Natural killer cell (primary cell): Measurements from ENCODE around the gene FAT1. TPM values are rescaled to one million over a fixed set of nuclear protein-coding genes. Genes with fewer than 3 reads are reported as not detected.

Source experiments
- ATAC-seq, 3 donors: fragments of 150-1000 bp in 2 of 3; fragments of 200-7000 bp in 1 of 3; cut with Tn5 transposase; 1 replicate in 1 of 3; 2 replicates in 2 of 3; pipeline ENCODE4 v1.10.0; 2021; ENCODE audit warnings: mild to moderate bottlenecking in 2 of 3, moderate library complexity in 2 of 3
- DNase-seq, 2 donors: peaks; one replicate each; pipeline versions ENCODE4 v3.0.0 to v3.0.0-alpha.2; 2013 to 2021; ENCODE audit warnings: mixed read lengths in 1 of 2
- H3K27ac ChIP-seq: one replicate; pipeline ENCODE4 v1.5.1; 2013; ENCODE audit warnings: mild to moderate bottlenecking, low read length
- H3K27me3 ChIP-seq: one replicate; pipeline ENCODE4 v1.6.1; 2013; ENCODE audit warnings: low read length; ENCODE audit not compliant: control insufficient read depth, insufficient read depth
- H3K36me3 ChIP-seq: one replicate; pipeline ENCODE4 v1.6.1; 2013; ENCODE audit warnings: low read length; ENCODE audit not compliant: control insufficient read depth, insufficient read depth
- H3K4me1 ChIP-seq: one replicate; pipeline ENCODE4 v1.6.1; 2013; ENCODE audit warnings: low read length; ENCODE audit not compliant: control insufficient read depth, insufficient read depth
- H3K4me3 ChIP-seq: one replicate; pipeline ENCODE4 v1.5.1; 2013; ENCODE audit warnings: low read length
- H3K9me3 ChIP-seq: one replicate; pipeline ENCODE4 v1.6.1; 2013; ENCODE audit warnings: low read length; ENCODE audit not compliant: control insufficient read depth, insufficient read depth
- H3K27ac Mint-ChIP-seq, 2 donors: one replicate each; pipeline ENCODE4 v1.8.0; 2022; ENCODE audit warnings: mild to moderate bottlenecking in 2 of 2, mixed read lengths in 2 of 2, moderate library complexity in 1 of 2
- H3K27me3 Mint-ChIP-seq, 2 donors: one replicate each; pipeline ENCODE4 v1.8.0; 2022; ENCODE audit warnings: low read depth in 2 of 2, mixed read lengths in 2 of 2
- H3K36me3 Mint-ChIP-seq: one replicate; pipeline ENCODE4 v1.8.0; 2022; ENCODE audit warnings: mixed read lengths
- H3K4me1 Mint-ChIP-seq, 2 donors: one replicate each; pipeline ENCODE4 v1.8.0; 2022; ENCODE audit warnings: mixed read lengths in 2 of 2
- H3K4me3 Mint-ChIP-seq: one replicate; pipeline ENCODE4 v1.8.0; 2022; ENCODE audit warnings: mild to moderate bottlenecking, moderate library complexity, mixed read lengths
- H3K9me3 Mint-ChIP-seq, 2 donors: one replicate each; pipeline ENCODE4 v1.8.0; 2022; ENCODE audit warnings: mixed read lengths in 2 of 2
- WGBS: methylation state at CpG from one replicate; pipeline ENCODE4 v1.1.7; 2013; ENCODE audit warnings: missing lambda C conversion rate; ENCODE audit not compliant: insufficient coverage; 5-methylcytosine and 5-hydroxymethylcytosine counted together
- intact Hi-C: fragments of 100-400 bp; cut with micrococcal nuclease; formaldehyde crosslinking; loops from one replicate; pipeline ENCODE4 v1.14.2; 2022
- total RNA-seq, 4 donors: library from RNA; stranded (reverse); fragments of 120-200 nt in 1 of 4; gene quantifications; one replicate each; pipeline versions ENCODE4 v1.2.3 to v1.2.4, GENCODE V29; 2013 to 2022
- TF ChIP-seq, protein P1 (sequence below): fragments of 200-600 bp; IDR thresholded peaks from one replicate; pipeline ENCODE4 v1.8.0; 2022; ENCODE audit warnings: antibody characterized with exemption

FAT1 gene
- total RNA-seq, 3 donors from 2014 or later (not counting 1 experiment from before 2014, with no cell fraction given), result not detected

DNA sequence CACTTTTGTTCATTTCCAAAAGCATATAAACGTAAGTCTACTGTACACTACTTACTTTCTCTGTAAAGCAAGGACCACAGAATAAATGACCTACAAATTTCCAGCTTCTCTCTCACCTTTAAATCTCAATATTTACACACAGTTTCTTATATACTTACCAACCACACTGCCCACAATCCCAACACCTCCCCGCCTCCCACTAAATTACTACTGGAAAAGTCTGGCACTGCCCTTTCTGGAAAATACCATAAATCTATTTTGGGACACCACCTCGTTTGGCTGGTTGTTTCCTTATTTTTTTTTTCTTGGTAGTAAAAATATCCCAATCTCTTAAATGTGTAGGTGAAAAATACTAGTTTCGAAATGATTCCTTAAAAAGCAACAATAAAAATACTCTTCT is 19.6 kb downstream of the FAT1 start:
- no peaks in the 10 kb centered on the region for H3K27me3 ChIP-seq
- Mint-ChIP-seq H3K27me3 (no peaks in the 10 kb centered on the region), H3K27ac (no peak overlapping the region), H3K4me3 (no peak overlapping the region), H3K4me1 (no peaks in the 10 kb centered on the region), H3K9me3 (peaks cover 0 to 7% of the 10 kb centered on the region in 2 donors), H3K36me3 (no peaks in the 10 kb centered on the region)
- peaks cover 3% of the 10 kb centered on the region for H3K9me3 ChIP-seq
- TF ChIP-seq, protein P1, sequence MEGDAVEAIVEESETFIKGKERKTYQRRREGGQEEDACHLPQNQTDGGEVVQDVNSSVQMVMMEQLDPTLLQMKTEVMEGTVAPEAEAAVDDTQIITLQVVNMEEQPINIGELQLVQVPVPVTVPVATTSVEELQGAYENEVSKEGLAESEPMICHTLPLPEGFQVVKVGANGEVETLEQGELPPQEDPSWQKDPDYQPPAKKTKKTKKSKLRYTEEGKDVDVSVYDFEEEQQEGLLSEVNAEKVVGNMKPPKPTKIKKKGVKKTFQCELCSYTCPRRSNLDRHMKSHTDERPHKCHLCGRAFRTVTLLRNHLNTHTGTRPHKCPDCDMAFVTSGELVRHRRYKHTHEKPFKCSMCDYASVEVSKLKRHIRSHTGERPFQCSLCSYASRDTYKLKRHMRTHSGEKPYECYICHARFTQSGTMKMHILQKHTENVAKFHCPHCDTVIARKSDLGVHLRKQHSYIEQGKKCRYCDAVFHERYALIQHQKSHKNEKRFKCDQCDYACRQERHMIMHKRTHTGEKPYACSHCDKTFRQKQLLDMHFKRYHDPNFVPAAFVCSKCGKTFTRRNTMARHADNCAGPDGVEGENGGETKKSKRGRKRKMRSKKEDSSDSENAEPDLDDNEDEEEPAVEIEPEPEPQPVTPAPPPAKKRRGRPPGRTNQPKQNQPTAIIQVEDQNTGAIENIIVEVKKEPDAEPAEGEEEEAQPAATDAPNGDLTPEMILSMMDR, result no peak
- intact Hi-C loops, result no loop called here
- DNase-seq, result no peak
- WGBS, result 93% methylated on average over 2 of the region's 4 CpGs
- H3K4me1 ChIP-seq, result no peaks in the 10 kb centered on the region
- H3K36me3 ChIP-seq, result no peaks in the 10 kb centered on the region
- no peak overlapping the region for H3K4me3 ChIP-seq
- ATAC-seq, result no peak
- no peak overlapping the region for H3K27ac ChIP-seq

DNA sequence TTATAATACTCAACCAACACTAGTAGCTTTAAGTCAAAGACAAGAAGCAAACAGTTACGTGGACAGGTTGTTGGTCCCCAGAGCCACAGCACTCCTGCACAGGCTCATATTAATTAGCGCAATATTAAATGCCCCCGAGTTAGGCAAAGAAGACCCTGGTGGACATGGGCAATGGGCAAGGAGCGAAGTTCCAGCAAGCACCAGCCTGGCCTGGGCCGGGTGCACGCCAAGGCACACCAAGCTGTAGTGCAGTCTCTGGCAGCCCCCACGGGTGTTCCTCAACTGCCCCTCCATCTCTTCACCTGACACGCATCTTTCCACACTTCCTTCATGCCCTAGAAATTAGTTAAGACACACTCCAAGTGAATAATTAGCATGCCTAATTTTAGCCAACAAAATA is 20.1 kb downstream of the FAT1 start:
- no peak overlapping the region for H3K27ac Mint-ChIP-seq
- H3K36me3 Mint-ChIP-seq, result no peaks in the 10 kb centered on the region
- Histone ChIP-seq H3K9me3 (peaks cover 3% of the 10 kb centered on the region), H3K4me3 (no peak overlapping the region), H3K27ac (no peak overlapping the region), H3K27me3 (no peaks in the 10 kb centered on the region), H3K4me1 (no peaks in the 10 kb centered on the region), H3K36me3 (no peaks in the 10 kb centered on the region)
- intact Hi-C loops, result no loop called here
- no peak for ATAC-seq
- TF ChIP-seq, protein P1, result no peak
- no peaks in the 10 kb centered on the region for H3K27me3 Mint-ChIP-seq
- H3K9me3 Mint-ChIP-seq, result peaks cover under 1 to 8% of the 10 kb centered on the region in 2 donors
- WGBS, result 94% methylated on average over 8 of the region's 8 CpGs
- H3K4me3 Mint-ChIP-seq, result no peak overlapping the region
- H3K4me1 Mint-ChIP-seq, result no peaks in the 10 kb centered on the region
- DNase-seq, result no peak

DNA sequence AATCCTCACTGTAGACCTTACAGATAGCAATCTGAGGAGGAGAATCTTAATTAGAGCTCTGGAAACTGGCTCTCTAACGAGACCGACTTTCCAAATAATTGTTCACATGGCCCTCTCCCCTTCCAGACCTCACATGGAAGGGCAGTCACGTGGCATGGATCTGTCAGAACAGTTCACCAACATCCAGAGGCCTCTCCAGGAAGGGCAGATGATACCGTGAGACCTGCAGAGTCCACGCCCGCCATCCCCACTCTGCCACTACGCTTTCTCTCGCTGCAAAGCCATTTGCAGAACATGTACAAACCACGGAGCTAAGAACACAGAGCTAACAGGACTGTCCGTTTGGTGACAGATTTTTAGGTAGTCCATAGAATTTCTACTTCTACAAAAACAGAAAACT is 20.7 kb downstream of the FAT1 start:
- ATAC-seq (no peak), DNase-seq (no peak)
- no peak overlapping the region for H3K4me3 ChIP-seq
- H3K4me1 ChIP-seq, result no peaks in the 10 kb centered on the region
- no peaks in the 10 kb centered on the region for H3K36me3 Mint-ChIP-seq
- intact Hi-C loops, result no loop called here
- TF ChIP-seq, protein P1, result no peak
- H3K4me3 Mint-ChIP-seq, result no peak overlapping the region
- H3K4me1 Mint-ChIP-seq, result no peaks in the 10 kb centered on the region
- H3K27ac ChIP-seq, result no peak overlapping the region
- H3K27me3 Mint-ChIP-seq, result no peaks in the 10 kb centered on the region
- H3K36me3 ChIP-seq, result no peaks in the 10 kb centered on the region
- H3K27me3 ChIP-seq, result no peaks in the 10 kb centered on the region
- no peak overlapping the region for H3K27ac Mint-ChIP-seq
- H3K9me3 ChIP-seq, result peaks cover 3% of the 10 kb centered on the region
- 88% methylated on average over 10 of the region's 10 CpGs for WGBS
- H3K9me3 Mint-ChIP-seq, result peaks cover 6 to 10% of the 10 kb centered on the region in 2 donors

DNA sequence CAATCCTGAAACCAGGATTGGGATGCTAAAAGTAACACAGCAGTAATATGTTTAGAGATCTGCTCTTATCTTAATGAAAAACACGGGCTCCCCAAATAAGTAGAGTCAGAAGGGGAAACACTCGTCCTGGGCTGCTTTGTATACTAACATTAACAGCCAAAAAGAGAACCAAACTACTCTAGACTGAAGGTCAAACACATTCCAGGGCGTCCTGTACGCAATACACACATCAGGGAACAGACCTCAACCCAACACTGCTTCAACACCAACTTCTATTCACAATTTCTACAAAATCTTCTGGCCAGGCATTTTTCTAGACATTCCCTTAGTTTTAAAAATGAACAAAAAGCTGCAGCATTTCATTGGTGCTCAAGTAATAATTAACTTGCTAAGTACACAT is 21.4 kb downstream of the FAT1 start:
- no peaks in the 10 kb centered on the region for H3K36me3 ChIP-seq
- intact Hi-C loops, result no loop called here
- no peaks in the 10 kb centered on the region for H3K36me3 Mint-ChIP-seq
- ATAC-seq (no peak), DNase-seq (no peak)
- H3K4me3 ChIP-seq, result no peak overlapping the region
- TF ChIP-seq, protein P1, result no peak
- H3K27me3 ChIP-seq, result no peaks in the 10 kb centered on the region
- H3K27me3 Mint-ChIP-seq, result no peaks in the 10 kb centered on the region
- no peaks in the 10 kb centered on the region for H3K4me1 ChIP-seq
- H3K9me3 ChIP-seq, result peaks cover 6% of the 10 kb centered on the region
- no peak overlapping the region for H3K27ac ChIP-seq
- H3K9me3 Mint-ChIP-seq, result peaks cover 6 to 10% of the 10 kb centered on the region in 2 donors
- no peak overlapping the region for H3K4me3 Mint-ChIP-seq
- WGBS, result 67% methylated on average over 4 of the region's 4 CpGs
- H3K4me1 Mint-ChIP-seq, result no peaks in the 10 kb centered on the region
- H3K27ac Mint-ChIP-seq, result no peak overlapping the region
